K562 (cell line): ENCODE measurements around the gene USP43.
"Not testable (repeated sequence)": the region's sequence is repeated elsewhere in the genome, so short reads cannot be mapped to it uniquely, and the experiment has no call there.

Experiments
- SNAPC5 ChIP-seq: fragments of 250-450 bp; sonication (Bioruptor Pico); IDR thresholded peaks from 2 replicates; pipeline ENCODE4 v1.8.0; 2021; ENCODE audit warnings: moderate library complexity, mild to moderate bottlenecking, inconsistent platforms
- USF1 ChIP-seq: sonication (generic); formaldehyde crosslinking; IDR thresholded peaks from 2 replicates; pipeline ENCODE4 v1.9.0; 2022; ENCODE audit warnings: mild to moderate bottlenecking, missing genetic modification reagents
- ZNF639 ChIP-seq, 2 experiments: fragments of 200-800 bp in 1 of 2; sonication (Bioruptor generic) in 1 of 2; sonication (generic) in 1 of 2; formaldehyde crosslinking in 1 of 2; IDR thresholded peaks in 1 of 2; conservative IDR thresholded peaks in 1 of 2; 2 replicates each; pipeline versions ENCODE4 v1.5.0 to v1.6.1; 2016 to 2020; ENCODE audit warnings: missing compliant biosample characterization in 1 of 2, missing genetic modification characterization in 1 of 2, missing genetic modification reagents in 1 of 2

GRCh38 chr17:9604583-9604982 lies 40.7 kb upstream of the USP43 start:
- TF ChIP-seq ZNF639 (CRISPR knock-in tag; conservative IDR thresholded peaks at IDR 0.05 in 1 of 2, IDR thresholded peaks at IDR 0.05 in 1 of 2); USF1 (CRISPR knock-in tag); SNAPC5 (CRISPR knock-in tag): not testable (repeated sequence)
